ENCODE data around the gene LRRC25. TPM values are rescaled to one million over a fixed set of nuclear protein-coding genes. Genes with fewer than 3 reads are reported as not detected.

The LRRC25 gene
- total RNA-seq, 2 experiments from 2014 or later = 0.98 to 4.1 TPM

- Histone ChIP-seq H3K9me2 (ENCODE audit: insufficient read depth, low read length) (no peaks in the 10 kb centered on the region), H3K27ac (ENCODE audit: low read depth, low read length, poor library complexity, severe bottlenecking) (no peak overlapping the region), H3K4me3 (ENCODE audit: low read depth, low read length, poor library complexity, severe bottlenecking) (no peak overlapping the region), H2AFZ (ENCODE audit: low read length) (no peak overlapping the region), H3K36me3 (ENCODE audit: insufficient read depth, low read length) (0 out of 2 replicates have a peak, but pooled peaks cover 7% of the 10 kb centered on the region), H3K9me3 (ENCODE audit: low read length) (no peaks in the 10 kb centered on the region), H4K20me1 (ENCODE audit: insufficient read depth, low read length) (no peaks in the 10 kb centered on the region), H3K79me2 (ENCODE audit: insufficient read depth, low read depth, low read length) (no peaks in the 10 kb centered on the region), H3K4me1 (ENCODE audit: insufficient read depth, low read length, poor library complexity, severe bottlenecking) (no peaks in the 10 kb centered on the region), H3K4me2 (ENCODE audit: low read length) (no peak overlapping the region)
- intact Hi-C loops (cut with micrococcal nuclease; ENCODE audit: unreplicated experiment) = loop anchor here (2.0 kb wide), 1 partner anchor 55 kb away; no protein-coding TSS in a partner anchor
- ChIA-PET POLR2A (interaction anchor here (0.6 kb wide), 1 partner anchor 103 kb away, joined by 3 read pairs; no protein-coding TSS in a partner anchor), CTCF (ENCODE audit: unreplicated experiment) (no interaction called here)
- no TSS peak for BruUV-seq (replicated peaks)
- DNase-seq (ENCODE audit: low spot score) = no peak
- TF ChIP-seq CTCF (conservative IDR thresholded peaks at IDR 0.05; ENCODE audit: low read length) (no peak), EZH2phosphoT487 (IDR thresholded peaks at IDR 0.05; ENCODE audit: borderline replicate concordance, low read depth, low read length) (no peak)
Observed at GRCh38 chr19:18348171-18348570, 49.3 kb downstream of the LRRC25 start.

GRCh38 chr19:18346091-18346490, 51.3 kb downstream of the LRRC25 start:
- no peak for DNase-seq (ENCODE audit: low spot score)
- Histone ChIP-seq H3K9me2 (ENCODE audit: insufficient read depth, low read length) (no peaks in the 10 kb centered on the region), H3K4me2 (ENCODE audit: low read length) (no peak overlapping the region), H3K36me3 (ENCODE audit: insufficient read depth, low read length) (0 out of 2 replicates have a peak, but pooled peaks cover 7% of the 10 kb centered on the region), H3K27ac (ENCODE audit: low read depth, low read length, poor library complexity, severe bottlenecking) (no peak overlapping the region), H4K20me1 (ENCODE audit: insufficient read depth, low read length) (no peaks in the 10 kb centered on the region), H3K4me3 (ENCODE audit: low read depth, low read length, poor library complexity, severe bottlenecking) (no peak overlapping the region), H2AFZ (ENCODE audit: low read length) (no peak overlapping the region), H3K4me1 (ENCODE audit: insufficient read depth, low read length, poor library complexity, severe bottlenecking) (peaks cover 7% of the 10 kb centered on the region), H3K9me3 (ENCODE audit: low read length) (no peaks in the 10 kb centered on the region), H3K79me2 (ENCODE audit: insufficient read depth, low read depth, low read length) (no peaks in the 10 kb centered on the region)
- no peak for TF ChIP-seq CTCF (conservative IDR thresholded peaks at IDR 0.05; ENCODE audit: low read length)
- no peak for TF ChIP-seq EZH2phosphoT487 (IDR thresholded peaks at IDR 0.05; ENCODE audit: borderline replicate concordance, low read depth, low read length)
- BruUV-seq (replicated peaks) = no TSS peak
- intact Hi-C loops (cut with micrococcal nuclease; ENCODE audit: unreplicated experiment) = no loop called here
- ChIA-PET CTCF (ENCODE audit: unreplicated experiment) (no interaction called here), POLR2A (no interaction called here)

GRCh38 chr19:18345296-18345695, 52.1 kb downstream of the LRRC25 start:
- TF ChIP-seq EZH2phosphoT487 (IDR thresholded peaks at IDR 0.05; ENCODE audit: borderline replicate concordance, low read depth, low read length) (no peak), CTCF (conservative IDR thresholded peaks at IDR 0.05; ENCODE audit: low read length) (no peak)
- H3K79me2 ChIP-seq (ENCODE audit: insufficient read depth, low read depth, low read length) = no peaks in the 10 kb centered on the region
- DNase-seq (ENCODE audit: low spot score) = no peak
- no peaks in the 10 kb centered on the region for H3K9me2 ChIP-seq (ENCODE audit: insufficient read depth, low read length)
- H3K4me1 ChIP-seq (ENCODE audit: insufficient read depth, low read length, poor library complexity, severe bottlenecking) = peaks cover 10% of the 10 kb centered on the region
- no peaks in the 10 kb centered on the region for H4K20me1 ChIP-seq (ENCODE audit: insufficient read depth, low read length)
- ChIA-PET POLR2A (interaction anchor here (0.7 kb wide), 1 partner anchor 135 kb away, joined by 5 read pairs; no protein-coding TSS in a partner anchor), CTCF (ENCODE audit: unreplicated experiment) (no interaction called here)
- no peak overlapping the region for H3K27ac ChIP-seq (ENCODE audit: low read depth, low read length, poor library complexity, severe bottlenecking)
- no TSS peak for BruUV-seq (replicated peaks)
- 0 out of 2 replicates have a peak, but pooled peaks cover 1% of the 10 kb centered on the region for H3K36me3 ChIP-seq (ENCODE audit: insufficient read depth, low read length)
- no peak overlapping the region for H3K4me3 ChIP-seq (ENCODE audit: low read depth, low read length, poor library complexity, severe bottlenecking)
- no peak overlapping the region for H2AFZ ChIP-seq (ENCODE audit: low read length)
- H3K4me2 ChIP-seq (ENCODE audit: low read length) = no peak overlapping the region
- no peaks in the 10 kb centered on the region for H3K9me3 ChIP-seq (ENCODE audit: low read length)
- intact Hi-C loops (cut with micrococcal nuclease; ENCODE audit: unreplicated experiment) = no loop called here

Measured in OCI-LY7 (cell line).